ENCODE data around the gene NEURL4.
"Not testable (repeated sequence)": the region's sequence is repeated elsewhere in the genome, so short reads cannot be mapped to it uniquely, and the experiment has no call there.

NEURL4 gene

DNA sequence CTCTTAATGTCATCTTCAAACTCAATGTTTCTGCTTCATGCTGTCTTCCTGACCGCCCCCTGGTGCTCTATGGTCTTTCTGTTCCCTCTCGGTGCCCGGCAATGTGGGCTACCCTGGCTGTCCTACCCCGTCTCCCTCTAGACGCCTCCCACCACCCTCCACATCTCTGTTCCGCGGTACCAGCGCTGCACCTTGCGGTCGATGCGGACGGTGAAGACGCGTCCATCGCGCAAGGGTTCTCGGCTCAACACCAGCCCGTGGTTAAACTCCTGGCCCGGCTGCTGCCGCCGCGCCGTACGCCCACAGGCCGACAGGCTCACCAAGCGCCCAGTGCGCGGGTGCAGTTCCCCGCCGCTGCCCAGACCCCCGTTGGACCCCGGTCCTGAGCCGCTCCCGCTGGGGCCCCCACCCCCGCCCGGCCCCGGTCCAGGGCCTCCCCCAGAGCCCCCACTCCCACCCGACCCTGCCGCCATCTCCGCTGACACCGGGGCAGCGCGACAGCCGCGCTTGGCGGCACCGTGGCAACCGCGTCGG is at the start of gene NEURL4:
Gene NEURL4 (minus strand): TSS at position 496 of the 534 bp plus-strand sequence. CDS start 23 bp downstream, at position 473.
- no peak for DNase-seq (ENCODE audit: low spot score)

DNA sequence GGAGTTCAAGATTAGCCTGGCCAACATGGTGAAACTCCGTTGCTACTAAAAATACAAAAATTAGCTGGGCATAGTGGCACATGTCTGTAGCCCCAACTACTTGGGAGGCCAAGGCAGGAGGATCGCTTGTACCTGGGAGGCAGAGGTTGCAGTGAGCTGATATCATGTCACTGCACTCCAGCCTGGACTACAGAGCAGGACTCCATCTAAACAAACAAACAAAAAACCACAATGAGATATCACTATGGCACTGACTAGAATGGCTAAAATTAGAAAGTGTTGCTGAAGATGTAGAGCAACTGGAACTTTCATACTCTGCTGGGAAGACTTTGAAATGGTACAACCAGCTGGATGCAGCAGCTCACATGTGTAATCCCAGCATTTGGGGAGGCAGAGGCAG is 45.2 kb upstream of the NEURL4 start:
- no peak for DNase-seq (ENCODE audit: low spot score)

GRCh38 chr17:7370853-7371252 is 41.7 kb upstream of the NEURL4 start:
- DNase-seq (ENCODE audit: low spot score), result no peak

GRCh38 chr17:7369825-7370224 is 40.7 kb upstream of the NEURL4 start:
- no peak for DNase-seq (ENCODE audit: low spot score)

GRCh38 chr17:7368599-7368994 is 39.5 kb upstream of the NEURL4 start:
- DNase-seq (ENCODE audit: low spot score), result not testable (repeated sequence)

- no peak for DNase-seq (ENCODE audit: low spot score)
Measured at GRCh38 chr17:7367918-7368598, 38.9 kb upstream of the NEURL4 start.

DNA sequence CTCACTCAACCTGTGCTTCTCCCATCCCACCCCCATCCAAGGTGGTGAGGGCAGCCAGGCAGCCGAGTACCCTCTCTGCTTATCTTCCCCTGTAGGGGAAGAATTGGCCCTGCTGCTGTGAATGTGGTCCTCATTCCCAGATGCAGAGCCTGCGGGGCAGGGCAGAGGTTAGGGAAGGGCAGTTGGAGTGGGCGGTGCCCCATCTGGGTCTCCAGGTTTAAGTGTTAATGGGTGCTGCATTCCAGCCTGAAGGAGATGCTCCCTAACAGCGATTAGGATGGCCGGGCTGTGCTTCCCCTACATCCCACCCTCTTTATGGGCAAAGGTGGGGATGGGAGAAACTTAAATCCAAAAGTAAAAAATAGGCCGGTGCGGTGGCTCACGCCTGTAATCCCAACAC is 37.9 kb upstream of the NEURL4 start:
- no peak for DNase-seq (ENCODE audit: low spot score)

DNA sequence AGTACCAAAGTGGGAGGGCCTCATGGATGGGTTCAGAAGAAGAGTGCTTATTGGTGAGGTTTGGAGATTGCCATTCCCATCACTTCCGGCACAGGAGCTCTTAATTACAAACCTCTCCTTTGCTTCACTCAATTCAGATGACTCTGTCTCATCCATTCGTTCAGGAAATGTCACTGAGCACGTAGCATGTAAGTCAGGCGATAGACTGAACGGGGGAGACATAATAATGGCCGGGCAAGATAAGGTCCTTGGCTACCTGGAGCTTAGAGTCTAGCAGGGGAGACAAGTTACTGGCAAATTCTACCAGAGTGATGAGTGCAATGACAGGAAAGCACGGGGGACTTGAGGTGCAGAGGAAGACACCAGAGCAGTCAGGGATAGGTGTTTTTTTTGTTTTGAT is 36.8 kb upstream of the NEURL4 start:
- DNase-seq (ENCODE audit: low spot score), result not testable (repeated sequence)

- DNase-seq (ENCODE audit: low spot score), result no peak
Measured at GRCh38 chr17:7363311-7363710, 34.2 kb upstream of the NEURL4 start.

DNA sequence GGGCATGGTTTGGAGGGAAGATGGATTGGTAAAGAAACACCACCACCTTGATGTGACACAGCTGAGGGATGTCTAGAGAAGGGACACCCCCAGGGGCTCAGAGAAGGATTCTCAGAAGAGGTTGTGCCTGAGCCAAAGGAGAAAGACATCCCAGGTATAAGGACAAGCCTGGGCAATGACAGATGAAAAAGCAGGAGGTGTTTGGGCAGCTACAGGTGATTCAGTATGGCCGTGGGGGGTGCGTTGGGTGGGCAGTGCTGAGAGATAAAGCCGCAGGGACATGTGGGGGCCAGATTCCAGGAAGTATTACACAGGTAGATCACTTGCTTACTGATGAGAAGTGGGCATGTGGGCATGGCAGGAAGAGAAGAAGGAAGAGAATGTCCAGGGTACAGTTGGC is 32.8 kb upstream of the NEURL4 start:
- no peak for DNase-seq (ENCODE audit: low spot score)

DNA sequence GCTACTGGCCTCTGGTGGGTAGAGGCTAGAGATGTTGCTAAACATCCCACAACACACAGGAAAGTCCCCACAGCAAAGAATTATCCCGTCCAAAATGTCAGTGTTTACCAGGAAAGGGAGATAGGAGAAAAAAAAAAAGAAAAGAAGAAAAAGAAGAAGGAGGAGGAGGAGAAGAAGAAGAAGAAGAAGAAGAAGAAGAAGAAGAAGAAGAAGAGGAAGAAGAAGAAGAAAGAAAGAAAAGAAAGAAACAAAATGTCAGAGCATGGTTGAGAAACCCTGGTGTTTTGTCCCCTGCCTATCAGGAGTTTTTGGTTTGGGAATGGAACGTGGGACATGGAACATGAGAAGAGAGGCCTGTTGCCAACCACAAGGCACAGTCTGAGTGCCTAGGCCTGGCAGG is 28.2 kb upstream of the NEURL4 start:
- no peak for DNase-seq (ENCODE audit: low spot score)

GRCh38 chr17:7356756-7357155 is 27.6 kb upstream of the NEURL4 start:
- no peak for DNase-seq (ENCODE audit: low spot score)

DNA sequence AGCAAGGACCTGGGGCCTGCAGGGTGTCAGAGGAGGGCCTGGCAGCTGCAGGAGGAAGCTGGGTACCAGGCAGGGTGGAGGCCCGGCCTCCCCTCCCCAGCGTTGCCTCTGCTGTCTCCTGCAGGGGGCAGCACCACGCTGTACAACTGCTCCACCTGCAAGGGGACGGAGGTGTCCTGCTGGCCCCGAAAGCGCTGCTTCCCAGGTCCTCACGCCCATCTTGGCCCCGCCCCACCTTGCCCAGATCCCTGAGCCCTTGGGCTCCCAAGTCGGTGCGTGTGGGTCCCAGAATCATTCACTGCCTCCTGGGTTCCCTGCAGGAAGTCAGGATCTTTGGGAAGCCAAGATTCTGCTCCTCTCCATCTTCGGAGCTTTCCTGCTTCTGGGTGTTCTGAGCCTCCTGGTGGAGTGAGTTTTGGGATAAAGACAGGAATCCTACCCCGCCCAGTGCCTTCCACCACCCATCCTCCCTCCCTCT is 27.0 kb upstream of the NEURL4 start:
- peak; percentile 83 for DNase-seq (ENCODE audit: low spot score)

DNA sequence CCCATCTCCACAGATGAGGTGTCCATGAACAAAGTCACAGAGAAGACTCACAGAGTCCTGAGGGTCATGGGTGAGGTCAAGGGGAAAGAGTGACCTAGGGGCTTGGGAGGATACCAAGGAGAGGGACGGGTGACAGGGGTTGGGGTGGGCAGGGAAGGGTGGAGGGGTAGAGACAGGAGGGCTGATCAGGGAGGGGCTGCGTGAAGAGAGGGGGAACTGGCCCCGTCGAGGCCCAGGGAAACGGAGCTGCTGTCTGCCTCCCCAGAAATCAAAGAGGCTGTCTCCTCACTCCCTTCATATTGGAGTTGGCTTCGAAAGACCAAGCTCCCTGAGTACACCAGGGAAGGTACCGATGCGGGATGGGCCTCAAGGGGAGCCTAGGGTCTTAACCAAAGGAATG is 26.4 kb upstream of the NEURL4 start:
- DNase-seq (ENCODE audit: low spot score), result no peak

DNA sequence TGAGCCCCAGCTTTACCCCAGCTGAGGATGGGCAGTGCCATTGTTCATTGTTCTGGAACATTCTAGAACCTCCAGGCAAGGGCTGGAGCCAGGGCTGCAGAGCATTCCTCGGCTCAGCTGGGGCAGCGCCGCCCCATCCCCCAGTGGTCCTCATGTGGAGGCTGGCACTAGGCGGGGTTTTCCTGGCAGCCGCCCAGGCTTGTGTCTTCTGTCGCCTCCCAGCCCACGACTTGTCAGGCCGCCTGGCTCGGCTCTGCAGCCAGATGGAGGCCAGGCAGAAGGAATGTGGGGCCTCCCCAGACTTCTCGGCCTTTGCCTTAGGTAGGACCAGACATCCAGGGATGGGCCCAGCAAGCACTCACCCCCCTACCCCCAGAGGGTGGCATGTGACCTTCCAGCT is 25.9 kb upstream of the NEURL4 start, which contains the start of gene TMEM95:
Gene TMEM95 (plus strand): TSS at position 104 of the 400 bp plus-strand sequence. CDS start 49 bp downstream, at position 153.
- no peak for DNase-seq (ENCODE audit: low spot score)

DNA sequence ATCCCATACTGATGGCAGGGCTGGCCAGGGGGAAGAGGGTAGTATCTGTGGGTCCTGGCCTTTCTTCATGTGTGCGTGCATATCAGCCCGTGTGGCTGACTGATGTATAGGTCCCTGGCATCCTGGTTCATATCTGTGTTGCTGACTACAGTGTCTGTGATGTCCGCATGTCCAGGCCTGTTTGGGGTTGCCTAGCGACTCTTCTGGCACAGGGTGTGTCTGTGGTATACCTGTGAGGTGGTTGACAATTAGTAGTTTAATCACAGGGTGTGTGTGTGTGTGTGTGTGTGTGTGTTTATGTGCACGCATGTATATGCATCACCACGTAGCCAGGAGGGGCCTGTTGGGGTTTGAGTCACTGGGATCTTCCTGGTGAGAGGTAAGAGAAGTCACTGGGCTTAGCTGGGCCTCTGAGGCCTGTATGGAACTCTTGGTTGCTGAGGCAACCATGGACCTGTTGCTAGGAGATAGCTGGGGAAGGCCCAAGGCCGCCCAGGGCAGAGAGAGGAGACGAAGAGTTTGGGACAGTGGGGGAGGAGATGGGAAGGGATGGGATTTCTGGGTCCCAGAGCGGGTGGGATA is 25.2 kb upstream of the NEURL4 start:
- no peak for DNase-seq (ENCODE audit: low spot score)

DNA sequence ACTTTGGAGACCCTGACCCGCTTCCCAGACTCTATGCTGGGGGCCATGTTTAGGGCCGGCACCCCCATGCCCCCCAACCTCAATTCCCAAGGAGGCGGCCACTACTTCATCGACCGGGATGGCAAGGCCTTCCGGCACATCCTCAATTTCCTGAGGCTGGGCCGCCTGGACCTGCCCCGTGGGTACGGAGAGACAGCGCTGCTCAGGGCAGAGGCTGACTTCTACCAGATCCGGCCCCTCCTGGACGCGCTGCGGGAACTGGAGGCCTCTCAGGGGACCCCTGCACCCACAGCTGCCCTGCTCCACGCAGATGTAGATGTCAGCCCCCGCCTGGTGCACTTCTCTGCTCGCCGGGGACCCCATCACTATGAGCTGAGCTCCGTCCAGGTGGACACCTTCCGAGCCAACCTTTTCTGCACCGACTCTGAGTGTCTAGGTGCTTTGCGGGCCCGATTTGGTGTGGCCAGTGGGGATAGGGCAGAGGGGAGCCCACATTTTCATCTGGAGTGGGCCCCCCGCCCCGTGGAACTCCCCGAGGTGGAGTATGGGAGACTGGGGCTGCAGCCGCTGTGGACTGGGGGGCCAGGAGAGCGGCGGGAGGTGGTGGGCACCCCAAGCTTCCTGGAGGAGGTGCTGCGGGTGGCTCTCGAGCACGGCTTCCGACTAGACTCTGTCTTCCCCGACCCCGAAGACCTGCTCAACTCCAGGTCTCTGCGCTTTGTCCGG is 23.9 kb upstream of the NEURL4 start:
- DNase-seq (ENCODE audit: low spot score), result no peak

DNA sequence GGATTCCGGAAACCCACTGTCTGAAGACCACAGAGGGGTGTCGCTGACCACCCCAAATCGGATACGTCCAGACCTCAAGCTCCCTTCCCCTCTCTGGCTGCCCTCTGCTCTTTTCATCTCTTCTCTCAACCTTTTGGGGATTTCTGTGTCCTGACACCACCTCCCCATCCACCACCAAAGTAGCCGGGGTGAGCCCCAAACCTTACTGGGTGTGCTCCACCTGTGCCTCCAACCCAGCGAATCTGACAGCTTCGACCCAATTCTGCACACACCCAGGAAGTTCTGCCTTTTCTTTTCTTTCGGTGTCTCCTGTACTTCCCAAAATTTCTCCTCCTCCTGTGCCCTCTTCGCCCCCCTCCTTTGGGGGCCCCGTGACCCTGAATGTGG is 23.4 kb upstream of the NEURL4 start:
- DNase-seq (ENCODE audit: low spot score), result no peak

- DNase-seq (ENCODE audit: low spot score), result peak; percentile 96
Measured at GRCh38 chr17:7351665-7352502, 22.7 kb upstream of the NEURL4 start, which contains the start of gene KCTD11. Gene KCTD11, plus strand, starts transcription at chr17:7352162.

DNA sequence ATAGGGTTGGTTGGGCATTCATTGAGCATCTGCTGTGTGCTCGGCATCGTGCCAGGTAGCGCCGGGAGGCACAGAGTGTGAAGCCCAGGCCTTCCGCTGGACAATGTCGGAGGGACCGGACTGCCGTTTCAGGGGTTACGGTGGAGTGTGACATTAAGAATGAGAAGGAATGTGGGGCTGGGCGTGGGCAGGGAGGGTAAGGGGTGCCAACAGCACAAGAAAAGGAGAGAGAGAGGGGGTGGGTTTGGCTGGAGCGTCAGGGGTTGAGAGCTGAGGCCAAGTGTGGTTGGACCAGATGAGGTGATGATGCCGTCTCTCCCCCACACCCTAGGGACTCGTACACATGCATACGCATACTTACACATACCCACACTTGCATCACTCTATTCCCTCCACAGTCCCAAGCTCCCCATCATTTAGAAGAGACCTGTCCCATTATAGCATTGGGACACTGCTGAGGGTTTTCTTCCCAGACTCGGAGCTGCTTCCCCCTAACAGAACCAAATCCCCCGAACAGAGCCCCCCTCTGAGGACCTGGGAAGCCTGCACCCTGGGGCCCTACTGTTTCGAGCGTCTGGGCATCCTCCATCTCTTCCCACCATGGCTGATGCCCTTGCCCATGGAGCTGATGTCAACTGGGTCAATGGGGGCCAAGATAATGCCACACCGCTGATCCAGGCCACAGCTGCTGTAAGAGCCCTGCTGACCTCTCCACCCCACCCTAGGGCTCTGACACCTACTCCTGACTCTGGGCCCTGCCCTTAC is 19.5 kb upstream of the NEURL4 start:
- DNase-seq (ENCODE audit: low spot score), result peak; percentile 59

Measured in AG20443 (cell line).